Activated CD4-positive, alpha-beta T cell treated with anti-CD3 and anti-CD28 coated beads for 1 hour (primary cell): ENCODE results near the gene CCR7.

Experiments used
- DNase-seq: peaks from one replicate; pipeline ENCODE4 v3.0.0-alpha.2; 2020

The CCR7 gene

GRCh38 chr17:40561294-40561870 is 3.9 kb downstream of the CCR7 start:
- no peak for DNase-seq

GRCh38 chr17:40560592-40561293 is 4.5 kb downstream of the CCR7 start:
- DNase-seq, result peak; percentile 59

DNA sequence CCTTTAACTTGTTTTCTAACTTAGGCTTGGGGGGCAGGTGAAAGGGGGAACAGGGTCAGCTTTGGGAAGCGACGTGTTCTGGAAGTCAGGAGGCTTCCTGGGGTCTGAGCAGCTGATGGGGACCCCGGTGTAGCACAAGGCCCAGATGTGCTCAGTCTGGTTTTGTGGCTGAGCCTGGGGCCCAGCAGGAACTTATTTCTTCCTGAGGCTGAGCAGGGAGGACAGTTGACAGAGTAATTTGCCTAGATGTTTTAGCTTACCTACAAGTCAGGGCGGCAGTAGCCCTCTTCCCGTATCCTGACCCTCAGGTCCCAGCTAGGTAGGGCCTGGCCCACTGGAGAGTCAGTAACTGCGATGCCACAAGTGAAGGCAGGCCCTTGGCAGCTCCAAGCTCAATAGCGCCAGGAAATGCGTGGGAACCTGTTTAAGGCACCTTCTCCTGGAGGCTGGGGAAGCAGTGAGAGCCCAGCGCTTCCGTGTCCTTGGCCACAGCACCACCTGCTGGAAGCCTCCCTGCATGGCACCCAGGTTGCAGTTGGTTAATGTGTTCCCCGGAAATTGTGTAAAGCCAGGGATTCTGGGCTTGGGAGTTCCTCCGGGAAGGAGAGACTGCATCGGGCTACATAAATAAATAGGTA is 5.2 kb downstream of the CCR7 start:
- DNase-seq, result peak; percentile 72

DNA sequence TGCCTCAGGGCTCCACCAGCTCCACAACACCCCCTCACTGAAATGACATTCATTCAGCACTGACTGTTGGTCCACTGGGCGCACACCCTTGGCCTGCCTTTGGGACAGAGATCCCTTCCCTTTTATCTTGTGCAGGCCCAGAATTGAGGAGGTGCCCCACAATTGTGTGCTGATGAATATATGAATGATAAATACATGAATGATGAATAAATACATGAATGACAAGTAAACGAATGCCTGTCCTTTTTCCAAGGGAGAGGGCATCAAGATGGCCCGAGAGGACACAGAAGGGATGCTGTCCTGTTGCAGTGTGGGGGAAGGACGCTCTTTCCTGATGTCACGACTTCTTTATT is 5.7 kb downstream of the CCR7 start:
- no peak for DNase-seq

DNA sequence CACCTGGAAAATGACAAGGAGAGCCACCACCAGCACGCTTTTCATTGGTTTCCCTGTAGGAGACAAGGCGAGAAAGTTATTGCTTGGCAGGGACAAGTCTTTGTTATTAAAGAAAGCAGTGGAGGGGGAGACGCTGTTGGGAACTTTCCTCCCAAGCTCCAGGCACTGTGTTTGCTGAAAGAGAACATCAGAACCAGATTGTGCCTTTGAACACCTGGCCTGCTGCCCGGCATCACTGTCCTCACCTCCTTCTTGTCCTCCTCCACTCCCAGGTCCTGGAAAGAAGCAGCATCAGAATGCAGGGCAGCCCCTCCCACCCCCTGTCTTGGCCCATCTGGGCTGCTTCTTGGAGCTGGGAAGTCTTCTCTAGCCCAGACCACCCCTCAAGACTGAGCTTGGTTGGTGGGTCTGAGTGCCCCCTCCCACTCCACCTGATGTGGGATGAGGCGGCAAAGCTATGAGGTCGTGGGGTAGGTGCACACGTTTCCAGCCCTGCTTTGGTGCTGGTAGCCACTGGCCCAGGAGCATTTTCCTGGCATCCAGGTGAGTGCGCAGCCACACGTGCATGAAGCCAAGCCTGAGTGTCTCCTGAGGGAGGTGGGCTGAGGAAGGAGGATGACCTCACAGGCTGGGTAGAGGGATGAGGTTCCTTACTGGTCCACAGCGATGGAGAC is 6.2 kb downstream of the CCR7 start:
- no peak for DNase-seq

DNA sequence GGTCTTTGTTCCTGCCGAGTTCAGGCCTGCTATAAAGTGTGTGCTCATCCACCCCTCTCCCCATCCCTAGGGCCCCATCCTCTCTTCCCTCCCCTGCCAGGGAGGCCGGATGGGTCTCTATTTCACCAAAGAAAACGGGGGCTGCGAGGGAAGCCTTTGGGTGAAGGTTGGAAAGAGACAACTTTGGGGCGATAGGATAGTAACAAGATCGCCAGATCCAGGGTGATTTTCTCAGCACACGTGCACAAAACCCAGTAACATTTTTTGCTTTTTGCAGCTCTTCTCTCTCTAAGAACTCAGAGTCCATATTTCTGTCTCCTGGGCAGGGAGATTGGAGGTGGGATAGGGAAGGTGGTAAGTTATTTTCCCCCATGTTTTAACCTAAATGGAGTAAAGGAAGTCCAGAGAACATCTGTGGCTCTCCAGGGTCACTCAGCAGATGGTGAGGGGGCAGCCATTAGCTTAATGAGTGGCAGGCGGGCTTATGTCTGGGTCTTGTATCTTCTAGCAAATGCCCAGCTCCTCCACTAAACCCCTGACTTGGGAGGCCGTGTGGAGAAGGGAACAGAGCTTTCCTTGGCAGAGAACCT is 6.9 kb downstream of the CCR7 start:
- DNase-seq, result no peak

DNA sequence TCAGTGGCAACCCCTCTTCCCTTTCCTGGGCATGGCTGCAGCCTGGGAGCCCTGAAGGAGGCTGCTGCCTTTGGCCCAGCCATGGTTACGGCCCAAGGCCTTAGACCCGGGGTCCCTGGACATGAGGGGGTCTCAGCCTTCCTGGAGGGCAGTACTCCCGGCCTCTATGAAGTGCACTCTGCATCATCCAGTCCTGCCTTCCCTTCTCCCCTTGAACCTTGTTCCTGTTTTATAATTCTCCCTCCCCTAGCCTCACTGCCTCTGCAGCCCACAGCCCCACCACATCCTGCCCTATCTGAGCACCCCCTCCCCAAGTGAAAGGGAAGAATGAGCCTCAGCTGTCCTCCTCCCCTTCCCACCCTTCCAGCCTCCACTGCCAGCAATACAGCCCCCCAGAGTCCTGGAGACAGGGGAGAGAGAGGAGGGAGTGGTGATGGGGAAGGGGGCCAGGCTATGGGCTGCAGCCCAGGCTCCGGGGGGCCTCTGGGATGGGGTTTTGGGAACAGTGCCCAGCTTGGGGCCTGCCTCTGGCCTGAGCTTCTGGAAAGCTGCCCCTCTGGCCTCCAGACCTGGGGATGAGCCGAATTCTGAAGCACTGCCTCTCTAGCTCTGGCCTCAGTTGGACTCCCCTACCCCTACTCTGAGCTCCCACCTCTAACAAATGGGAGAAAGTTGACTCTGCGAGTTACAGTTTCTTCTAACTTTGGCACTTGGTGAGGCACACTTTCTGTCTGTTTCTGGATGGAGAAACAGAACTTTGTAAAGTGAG is 7.6 kb downstream of the CCR7 start:
- DNase-seq, result no peak

GRCh38 chr17:40556884-40557414 is 8.3 kb downstream of the CCR7 start:
- DNase-seq, result no peak

DNA sequence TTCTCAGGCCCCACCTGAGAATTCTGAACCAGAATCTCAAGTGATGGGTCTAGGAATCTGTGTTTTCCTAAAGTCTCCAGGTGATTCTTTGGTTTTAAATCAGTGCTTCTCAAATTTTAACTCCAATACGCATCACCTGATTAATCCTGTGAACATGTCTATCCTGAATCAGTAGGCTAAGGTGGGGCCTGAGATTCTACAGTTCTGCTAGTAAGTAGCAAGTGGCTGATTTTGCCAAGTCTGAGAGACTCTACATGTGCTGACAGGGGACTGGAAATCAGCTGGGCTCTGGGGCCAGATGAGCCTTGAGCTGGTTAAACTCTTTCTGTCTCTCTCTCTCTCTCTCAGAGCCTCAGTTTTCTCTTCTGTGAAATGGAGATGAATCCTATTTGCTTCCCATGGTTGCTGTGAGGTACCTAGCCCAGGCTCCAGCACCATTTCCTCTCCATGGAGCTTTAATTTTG is 9.0 kb downstream of the CCR7 start:
- DNase-seq, result no peak

DNA sequence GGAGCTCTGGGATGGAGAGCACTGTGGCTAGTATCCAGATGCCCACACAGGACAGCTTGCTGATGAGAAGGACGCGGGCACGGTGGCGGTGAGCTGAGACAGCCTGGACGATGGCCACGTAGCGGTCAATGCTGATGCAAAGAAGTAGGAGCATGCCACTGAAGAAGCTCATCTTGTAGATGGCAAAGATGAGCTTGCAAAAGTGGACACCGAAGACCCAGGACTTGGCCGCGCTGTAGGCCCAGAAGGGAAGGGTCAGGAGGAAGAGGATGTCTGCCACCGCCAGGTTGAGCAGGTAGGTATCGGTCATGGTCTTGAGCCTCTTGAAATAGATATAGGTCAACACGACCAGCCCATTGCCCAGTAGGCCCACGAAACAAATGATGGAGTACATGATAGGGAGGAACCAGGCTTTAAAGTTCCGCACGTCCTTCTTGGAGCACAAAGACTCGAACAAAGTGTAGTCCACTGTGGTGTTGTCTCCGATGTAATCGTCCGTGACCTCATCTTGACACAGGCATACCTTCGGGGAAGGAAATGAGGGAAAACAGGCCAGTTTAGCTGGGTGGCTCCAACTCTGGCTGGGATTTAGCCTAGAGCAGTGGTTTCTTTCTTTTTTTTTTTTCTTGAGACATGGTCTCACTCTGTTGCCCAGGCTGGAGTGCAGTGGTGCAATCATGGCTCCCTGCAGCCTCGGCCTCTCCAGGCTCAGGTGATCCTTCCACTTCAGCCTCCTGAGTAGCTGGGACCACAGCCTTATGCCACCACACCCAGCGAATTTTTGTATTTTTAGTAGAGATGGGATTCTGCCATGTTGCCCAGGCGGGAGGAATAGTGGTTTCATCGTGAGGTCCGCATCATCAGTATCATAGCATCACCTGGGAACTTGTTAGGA is 9.7 kb downstream of the CCR7 start:
- no peak for DNase-seq

DNA sequence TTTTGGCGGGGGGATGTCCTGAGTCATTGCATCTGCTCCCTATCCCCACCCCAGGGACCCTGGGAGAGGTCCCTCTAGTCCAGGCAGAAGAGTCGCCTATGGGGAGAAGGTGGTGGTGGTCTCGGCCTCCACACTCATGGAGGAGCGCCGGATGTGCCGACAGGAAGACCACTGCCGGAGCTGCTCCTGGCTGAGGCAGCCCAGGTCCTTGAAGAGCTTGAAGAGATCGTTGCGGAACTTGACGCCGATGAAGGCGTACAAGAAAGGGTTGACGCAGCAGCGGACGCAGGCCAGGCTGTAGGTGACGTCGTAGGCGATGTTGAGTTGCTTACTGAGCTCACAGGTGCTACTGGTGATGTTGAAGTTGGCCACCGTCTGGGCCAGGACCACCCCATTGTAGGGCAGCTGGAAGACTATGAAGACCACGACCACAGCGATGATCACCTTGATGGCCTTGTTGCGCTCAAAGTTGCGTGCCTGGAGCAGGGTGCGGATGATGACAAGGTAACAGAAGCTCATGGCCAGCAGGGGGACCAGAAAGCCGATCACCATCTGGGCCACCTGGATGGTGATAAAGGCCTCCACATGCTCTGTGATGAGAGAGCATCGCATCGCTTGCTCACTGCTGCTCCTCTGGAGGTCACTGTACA is 10.5 kb downstream of the CCR7 start:
- no peak for DNase-seq

- no peak for DNase-seq
Observed at GRCh38 chr17:40553694-40554534, 11.4 kb downstream of the CCR7 start.

DNA sequence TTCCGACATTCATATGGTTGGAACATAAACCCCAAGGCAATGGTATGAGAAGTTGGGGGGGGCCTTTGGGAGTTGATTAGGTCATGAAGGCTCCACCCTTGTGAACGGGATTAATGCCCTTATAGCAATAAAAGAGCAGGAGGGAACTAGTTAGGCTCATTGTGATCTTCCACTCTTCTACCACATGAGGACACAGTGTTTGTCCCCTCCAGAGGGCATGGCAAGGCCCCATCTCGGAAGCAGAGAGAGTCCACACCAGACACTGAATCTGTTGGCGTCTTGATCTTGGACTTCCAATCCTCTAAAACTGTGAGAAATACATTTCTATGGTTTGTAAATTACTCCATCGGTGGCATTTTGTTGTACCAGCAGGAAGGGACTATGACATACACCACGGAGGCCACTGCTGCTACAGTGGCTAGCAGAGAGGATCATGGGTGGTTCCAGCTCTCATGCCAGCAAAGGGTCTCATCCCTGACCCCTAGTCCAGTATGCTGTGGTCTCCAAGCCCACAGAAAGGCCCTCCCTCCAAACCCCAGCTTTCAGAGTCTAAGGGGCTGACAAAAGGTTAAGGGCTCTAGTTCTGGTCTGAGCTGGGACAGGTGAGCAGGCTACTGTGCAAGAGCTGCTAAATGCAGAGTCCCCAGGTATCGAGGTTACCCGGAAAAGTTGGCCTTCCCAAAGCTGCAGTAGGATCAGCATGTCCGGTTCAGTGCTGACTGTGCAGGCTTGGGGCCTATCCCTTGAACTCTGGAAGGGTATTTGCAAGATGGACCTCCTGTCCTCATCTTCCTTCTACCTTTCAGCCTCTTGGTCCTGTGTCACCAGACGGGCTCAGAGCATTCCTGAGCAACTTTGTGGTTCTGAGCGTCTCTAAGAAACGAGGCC is 12.2 kb downstream of the CCR7 start:
- DNase-seq, result no peak

- DNase-seq, result no peak
Observed at GRCh38 chr17:40551879-40552768, 13.1 kb downstream of the CCR7 start.

GRCh38 chr17:40551091-40551878 is 14.0 kb downstream of the CCR7 start:
- DNase-seq, result no peak

- DNase-seq, result no peak
Observed at GRCh38 chr17:40550608-40551007, 14.7 kb downstream of the CCR7 start.
